ENCODE results near the gene HSPA12B. TPM values are rescaled to one million over a fixed set of nuclear protein-coding genes. Genes with fewer than 3 reads are reported as not detected.

HSPA12B gene
- total RNA-seq, 1 experiment from 2014 or later, result 2.7 TPM

DNA sequence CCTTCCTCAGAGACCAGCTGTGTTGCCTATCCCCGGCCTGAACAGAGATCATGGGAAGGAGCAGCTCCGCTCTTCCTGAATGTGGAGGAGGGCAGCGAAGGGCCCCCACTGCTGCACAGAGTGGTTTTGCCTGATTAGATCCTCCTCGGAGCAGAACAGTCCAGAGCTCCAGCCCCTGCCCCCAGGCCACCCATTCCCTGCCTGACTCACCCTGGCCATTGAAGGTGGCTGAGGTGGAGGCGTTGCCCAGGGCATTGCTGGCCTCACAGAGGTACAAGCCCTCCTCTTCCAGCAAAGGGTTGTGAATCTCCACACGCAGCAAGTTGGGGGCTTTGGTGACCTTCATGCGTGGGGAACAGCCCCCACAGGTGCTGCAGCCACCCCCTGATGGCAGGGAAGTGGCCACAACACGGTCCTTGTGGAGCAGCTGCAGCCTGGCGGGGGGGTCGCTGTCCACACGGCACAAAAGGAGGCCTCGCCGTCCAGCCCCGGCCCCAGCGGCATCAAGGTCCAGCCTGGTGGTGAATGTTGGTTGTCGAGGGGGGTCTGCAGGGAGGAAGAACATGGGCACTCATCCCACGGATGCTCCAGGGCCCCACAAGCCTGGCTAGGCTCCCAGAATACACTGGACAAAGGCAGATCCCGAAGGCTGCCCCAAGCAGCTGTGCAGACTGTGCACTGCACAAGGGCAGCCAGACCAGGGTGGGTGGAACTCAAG, 34.7 kb upstream of the HSPA12B start:
- H4K5ac ChIP-seq (ENCODE audit: insufficient read length, low read depth, low read length), result no peak overlapping the region
- TF ChIP-seq, protein P1, sequence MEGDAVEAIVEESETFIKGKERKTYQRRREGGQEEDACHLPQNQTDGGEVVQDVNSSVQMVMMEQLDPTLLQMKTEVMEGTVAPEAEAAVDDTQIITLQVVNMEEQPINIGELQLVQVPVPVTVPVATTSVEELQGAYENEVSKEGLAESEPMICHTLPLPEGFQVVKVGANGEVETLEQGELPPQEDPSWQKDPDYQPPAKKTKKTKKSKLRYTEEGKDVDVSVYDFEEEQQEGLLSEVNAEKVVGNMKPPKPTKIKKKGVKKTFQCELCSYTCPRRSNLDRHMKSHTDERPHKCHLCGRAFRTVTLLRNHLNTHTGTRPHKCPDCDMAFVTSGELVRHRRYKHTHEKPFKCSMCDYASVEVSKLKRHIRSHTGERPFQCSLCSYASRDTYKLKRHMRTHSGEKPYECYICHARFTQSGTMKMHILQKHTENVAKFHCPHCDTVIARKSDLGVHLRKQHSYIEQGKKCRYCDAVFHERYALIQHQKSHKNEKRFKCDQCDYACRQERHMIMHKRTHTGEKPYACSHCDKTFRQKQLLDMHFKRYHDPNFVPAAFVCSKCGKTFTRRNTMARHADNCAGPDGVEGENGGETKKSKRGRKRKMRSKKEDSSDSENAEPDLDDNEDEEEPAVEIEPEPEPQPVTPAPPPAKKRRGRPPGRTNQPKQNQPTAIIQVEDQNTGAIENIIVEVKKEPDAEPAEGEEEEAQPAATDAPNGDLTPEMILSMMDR (conservative IDR thresholded peaks at IDR 0.05), result no peak
- Mint-ChIP-seq H3K36me3 (ENCODE audit: insufficient read depth in 1 of 3, low read depth in 3 of 3) (no peaks in the 10 kb centered on the region; a peak in 2 of 7 replicates), H3K27me3 (ENCODE audit: low read depth) (no peaks in the 10 kb centered on the region; the same call in 1 of the 2 replicates), H3K4me1 (no peaks in the 10 kb centered on the region), H3K4me3 (no peak overlapping the region), H3K9me3 (peaks cover 3% of the 10 kb centered on the region in 2 experiments; a peak in 3 of 5 replicates), H3K27ac (no peak overlapping the region; a peak in 1 of 7 replicates)
- no peak overlapping the region for H3K23ac ChIP-seq (ENCODE audit: insufficient read length, low read depth, low read length)
- no peak overlapping the region; the same call in 1 of the 2 replicates for H3K14ac ChIP-seq (ENCODE audit: insufficient read depth, low read length)
- H4K20me1 ChIP-seq (ENCODE audit: control insufficient read depth, insufficient read depth, insufficient read length), result peaks cover 2% of the 10 kb centered on the region
- no peaks in the 10 kb centered on the region for H3K79me1 ChIP-seq (ENCODE audit: insufficient read depth, low read depth, low read length, poor library complexity, severe bottlenecking)
- no peak overlapping the region for H2BK5ac ChIP-seq (ENCODE audit: insufficient read length, low read length)
- no peak overlapping the region for H4K91ac ChIP-seq (ENCODE audit: insufficient read length, low read depth, low read length)
- no peaks in the 10 kb centered on the region for H3K79me2 ChIP-seq (ENCODE audit: insufficient read depth, low read length)
- no peak overlapping the region for H2AK5ac ChIP-seq (ENCODE audit: insufficient read length, low read length)
- no peaks in the 10 kb centered on the region for H3K27me3 ChIP-seq (ENCODE audit: insufficient read depth, low read length)
- H3K18ac ChIP-seq (ENCODE audit: insufficient read length, low read depth, low read length), result no peak overlapping the region
- no peak overlapping the region for H2AFZ ChIP-seq (ENCODE audit: low read length)
- no peaks in the 10 kb centered on the region for H3K23me2 ChIP-seq (ENCODE audit: insufficient read length, low read depth, low read length, poor library complexity, severe bottlenecking)
- H2BK20ac ChIP-seq (ENCODE audit: low read depth, low read length, poor library complexity, severe bottlenecking), result no peak overlapping the region
- no peak overlapping the region for H2BK15ac ChIP-seq (ENCODE audit: low read depth, low read length)
- H3K4me1 ChIP-seq (ENCODE audit: insufficient read depth, low read length), result no peaks in the 10 kb centered on the region
- no peak overlapping the region for H3K56ac ChIP-seq (ENCODE audit: insufficient read length, low read depth, low read length)
- H2BK120ac ChIP-seq (ENCODE audit: low read depth, low read length, poor library complexity, severe bottlenecking), result no peak overlapping the region
- DNase-seq, result no peak
- H3K4ac ChIP-seq (ENCODE audit: low read depth, low read length), result no peak overlapping the region
- no peak overlapping the region for H3K27ac ChIP-seq (ENCODE audit: insufficient read length, low read depth, low read length)
- no peak overlapping the region for H2BK12ac ChIP-seq (ENCODE audit: insufficient read length, low read depth, low read length)
- no peak overlapping the region for H4K8ac ChIP-seq (replicated peaks; ENCODE audit: insufficient read length, low read depth, low read length)
- no peaks in the 10 kb centered on the region for H3K9me3 ChIP-seq (ENCODE audit: control insufficient read depth, low read depth, low read length)
- H3T11ph ChIP-seq (ENCODE audit: low read length), result no peak overlapping the region
- WGBS (ENCODE audit: extremely low coverage, insufficient read length, low lambda C conversion rate), result no CpG with 5 or more reads among the region's 18 CpGs
- no peak overlapping the region for H3K9ac ChIP-seq (ENCODE audit: extremely low read depth, insufficient read length, low read length)
- H3K4me2 ChIP-seq (ENCODE audit: insufficient read depth, insufficient read length, low read length), result no peak overlapping the region

All from H9 (cell line).